Measurements from ENCODE around the gene FFAR3. TPM values are rescaled to one million over a fixed set of nuclear protein-coding genes. Genes with fewer than 3 reads are reported as not detected.

Gene FFAR3
- total RNA-seq, 1 donor from 2014 or later: 0.31 TPM

GRCh38 chr19:35348911-35349611 is 9.2 kb upstream of the FFAR3 start:
- Mint-ChIP-seq H3K27me3 (ENCODE audit: low read depth) (no peaks in the 10 kb centered on the region), H3K27ac (no peak overlapping the region), H3K4me3 (no peak overlapping the region), H3K4me1 (peaks cover 9% of the 10 kb centered on the region), H3K36me3 (no peaks in the 10 kb centered on the region), H3K9me3 (no peaks in the 10 kb centered on the region)
- no peak for TF ChIP-seq CTCF (IDR thresholded peaks at IDR 0.05; ENCODE audit: unreplicated experiment)
- DNase-seq (ENCODE audit: low spot score in 2 of 2, unreplicated experiment in 2 of 2): peak in 1 of 2 experiments; percentile 32

- Mint-ChIP-seq H3K4me1 (peaks cover 9% of the 10 kb centered on the region), H3K27ac (no peak overlapping the region), H3K4me3 (no peak overlapping the region), H3K9me3 (no peaks in the 10 kb centered on the region), H3K36me3 (no peaks in the 10 kb centered on the region), H3K27me3 (ENCODE audit: low read depth) (no peaks in the 10 kb centered on the region)
- DNase-seq (ENCODE audit: low spot score in 2 of 2, unreplicated experiment in 2 of 2): peak in 1 of 2 experiments; percentile 29
- TF ChIP-seq CTCF (IDR thresholded peaks at IDR 0.05; ENCODE audit: unreplicated experiment): no peak
Observed at GRCh38 chr19:35349614-35350521, 8.4 kb upstream of the FFAR3 start.

DNA sequence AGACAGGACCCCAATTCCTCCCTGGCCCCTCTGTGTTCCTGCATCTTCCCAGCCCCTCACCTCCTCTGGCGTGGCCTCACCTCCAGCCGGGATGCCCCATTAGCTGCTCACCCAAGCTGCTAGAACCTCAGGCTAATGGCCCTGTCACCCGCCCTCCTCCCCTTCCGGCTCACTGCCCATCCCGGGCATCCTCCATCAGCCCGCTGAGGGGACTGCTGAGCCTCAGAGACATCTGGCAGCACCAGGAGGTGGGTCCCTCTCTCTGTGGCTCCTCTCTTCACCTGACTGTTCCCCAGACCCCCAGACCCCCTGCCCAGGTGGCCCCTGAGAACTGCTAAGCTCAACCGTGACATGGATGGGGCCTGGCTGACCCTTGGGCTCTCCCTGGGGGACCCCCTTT is 7.7 kb upstream of the FFAR3 start:
- no peak for DNase-seq (ENCODE audit: low spot score in 2 of 2, unreplicated experiment in 2 of 2)

GRCh38 chr19:35351411-35352176 is 6.7 kb upstream of the FFAR3 start:
- H3K4me1 Mint-ChIP-seq: peaks cover 9% of the 10 kb centered on the region
- H3K36me3 Mint-ChIP-seq: no peaks in the 10 kb centered on the region
- no peaks in the 10 kb centered on the region for H3K27me3 Mint-ChIP-seq (ENCODE audit: low read depth)
- no peak overlapping the region for H3K4me3 Mint-ChIP-seq
- DNase-seq (ENCODE audit: low spot score in 2 of 2, unreplicated experiment in 2 of 2): no peak
- no peak overlapping the region for H3K27ac Mint-ChIP-seq
- H3K9me3 Mint-ChIP-seq: no peaks in the 10 kb centered on the region
- TF ChIP-seq CTCF (IDR thresholded peaks at IDR 0.05; ENCODE audit: unreplicated experiment): no peak

More for the DNA sequence above, 7.7 kb upstream of the FFAR3 start:
- no peak overlapping the region for H3K27ac Mint-ChIP-seq
- no peaks in the 10 kb centered on the region for H3K27me3 Mint-ChIP-seq (ENCODE audit: low read depth)
- no peak for TF ChIP-seq CTCF (IDR thresholded peaks at IDR 0.05; ENCODE audit: unreplicated experiment)
- no peaks in the 10 kb centered on the region for H3K36me3 Mint-ChIP-seq
- H3K4me3 Mint-ChIP-seq: no peak overlapping the region
- H3K4me1 Mint-ChIP-seq: peaks cover 9% of the 10 kb centered on the region
- H3K9me3 Mint-ChIP-seq: no peaks in the 10 kb centered on the region

- Mint-ChIP-seq H3K27me3 (ENCODE audit: low read depth) (no peaks in the 10 kb centered on the region), H3K4me1 (peaks cover 5% of the 10 kb centered on the region), H3K9me3 (no peaks in the 10 kb centered on the region), H3K27ac (no peak overlapping the region), H3K4me3 (no peak overlapping the region), H3K36me3 (no peaks in the 10 kb centered on the region)
- no peak for DNase-seq (ENCODE audit: low spot score in 2 of 2, unreplicated experiment in 2 of 2)
- TF ChIP-seq CTCF (IDR thresholded peaks at IDR 0.05; ENCODE audit: unreplicated experiment): no peak
Observed at GRCh38 chr19:35352177-35352447, 6.1 kb upstream of the FFAR3 start.
